ENCODE data around the gene DTWD2. TPM values are rescaled to one million over a fixed set of nuclear protein-coding genes. Genes with fewer than 3 reads are reported as not detected.

DTWD2 gene
- total and polyA plus RNA-seq, 2 of the 4 experiments (the other 2 are of a cell fraction), result 1.2 to 1.8 TPM

- TF ChIP-seq, protein P1, sequence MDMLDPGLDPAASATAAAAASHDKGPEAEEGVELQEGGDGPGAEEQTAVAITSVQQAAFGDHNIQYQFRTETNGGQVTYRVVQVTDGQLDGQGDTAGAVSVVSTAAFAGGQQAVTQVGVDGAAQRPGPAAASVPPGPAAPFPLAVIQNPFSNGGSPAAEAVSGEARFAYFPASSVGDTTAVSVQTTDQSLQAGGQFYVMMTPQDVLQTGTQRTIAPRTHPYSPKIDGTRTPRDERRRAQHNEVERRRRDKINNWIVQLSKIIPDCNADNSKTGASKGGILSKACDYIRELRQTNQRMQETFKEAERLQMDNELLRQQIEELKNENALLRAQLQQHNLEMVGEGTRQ (IDR thresholded peaks at IDR 0.05; ENCODE audit: low read depth, low read length), result no peak
Observed at GRCh38 chr5:119031011-119031886, 42.9 kb upstream of the DTWD2 start (continued).

GRCh38 chr5:119028575-119028974 lies 40.2 kb upstream of the DTWD2 start:
- H2AFZ ChIP-seq (replicated peaks; ENCODE audit: low read length, poor library complexity), result no peak overlapping the region
- ChIA-PET POLR2A (ENCODE audit: unreplicated experiment) (no interaction called here), CTCF (interaction anchor here (0.6 kb wide), 1 partner anchor 342 kb away, joined by 3 read pairs; no protein-coding TSS in a partner anchor)
- no peak overlapping the region for H3K4ac ChIP-seq (ENCODE audit: low read depth, low read length)
- DNase-seq, result no peak
- no peak overlapping the region for H3K18ac ChIP-seq (ENCODE audit: low read depth, low read length)
- dilution Hi-C loops (cut with HindIII; ENCODE audit: low sequenced_read_pairs, unreplicated experiment), result no loop called here
- no TSS peak for BruUV-seq (replicated peaks)
- H2BK15ac ChIP-seq (ENCODE audit: low read depth, low read length), result no peak overlapping the region
- H3K9me3 ChIP-seq (ENCODE audit: control insufficient read depth, insufficient read depth, low read length), result no peaks in the 10 kb centered on the region
- no peak overlapping the region for H3K4me3 ChIP-seq (ENCODE audit: insufficient read depth, low read depth, low read length)
- no peak overlapping the region for H3K56ac ChIP-seq (ENCODE audit: extremely low read depth, insufficient read depth, low read length)
- H4K20me1 ChIP-seq (ENCODE audit: insufficient read depth, low read length), result no peaks in the 10 kb centered on the region
- H3K27me3 ChIP-seq (ENCODE audit: control insufficient read depth, insufficient read depth, low read length), result no peaks in the 10 kb centered on the region
- 0 out of 2 replicates have a peak overlapping the region, but pooled peaks have one; percentile 49 for H2BK20ac ChIP-seq (ENCODE audit: low read depth, low read length)
- H2BK5ac ChIP-seq (ENCODE audit: low read depth, low read length, poor library complexity, severe bottlenecking), result no peak overlapping the region
- no peak overlapping the region for H3K9ac ChIP-seq (ENCODE audit: low read depth, low read length)
- ATAC-seq (ENCODE audit: low read depth), result no peak
- H4K91ac ChIP-seq (ENCODE audit: insufficient read depth, low read depth, low read length), result no peak overlapping the region
- H3K79me1 ChIP-seq (ENCODE audit: low read depth in 1 of 2, low read length in 2 of 2), result no peaks in the 10 kb centered on the region
- H2BK120ac ChIP-seq (ENCODE audit: low read depth, low read length), result no peak overlapping the region
- no peak overlapping the region for H3K14ac ChIP-seq (replicated peaks; ENCODE audit: low read depth, low read length)
- intact Hi-C loops (cut with micrococcal nuclease), result loop anchor here (10.0 kb wide), 1 partner anchor 236 kb away; no protein-coding TSS in a partner anchor
- H3K9me1 ChIP-seq (ENCODE audit: insufficient read depth, low read length), result no peaks in the 10 kb centered on the region
- H3K36me3 ChIP-seq (ENCODE audit: control insufficient read depth, insufficient read depth, low read length), result no peaks in the 10 kb centered on the region
- no peak overlapping the region for H2AK5ac ChIP-seq (ENCODE audit: low read depth, low read length)
- no peak overlapping the region for H3K23ac ChIP-seq (ENCODE audit: low read depth, low read length)
- H3K4me1 ChIP-seq (ENCODE audit: control insufficient read depth, insufficient read depth, low read length), result no peaks in the 10 kb centered on the region
- no CpG with 5 or more reads among the region's 5 CpGs for WGBS, 2 experiments (ENCODE audit: extremely low coverage in 2 of 2, insufficient read length in 1 of 2)
- in situ Hi-C loops (cut with MboI; ENCODE audit: low sequenced_read_pairs), result loop anchor here (10.0 kb wide), 1 partner anchor 386 kb away; no protein-coding TSS in a partner anchor
- no peak overlapping the region for H2AK9ac ChIP-seq (replicated peaks; ENCODE audit: low read depth, low read length, poor library complexity)
- no peak overlapping the region for H4K5ac ChIP-seq (ENCODE audit: low read depth, low read length)
- H4K8ac ChIP-seq (ENCODE audit: low read depth in 2 of 2, low read length in 2 of 2), result no peak overlapping the region
- no peak overlapping the region for H3K27ac ChIP-seq (ENCODE audit: insufficient read depth, low read length)
- H3K4me2 ChIP-seq (ENCODE audit: low read depth, low read length), result no peak overlapping the region
- TF ChIP-seq RAD21 (IDR thresholded peaks at IDR 0.05; ENCODE audit: low read length) (no peak), NFE2L2 (IDR thresholded peaks at IDR 0.05; ENCODE audit: low read depth, low read length) (no peak), RFX5 (IDR thresholded peaks at IDR 0.05; ENCODE audit: low read depth, low read length) (no peak), BHLHE40 (IDR thresholded peaks at IDR 0.05; ENCODE audit: low read depth, low read length) (no peak), CHD1 (IDR thresholded peaks at IDR 0.05; ENCODE audit: low read depth, low read length) (no peak), FOS (IDR thresholded peaks at IDR 0.05; ENCODE audit: low read depth, low read length) (no peak), RCOR1 (IDR thresholded peaks at IDR 0.05; ENCODE audit: insufficient replicate concordance, low read length) (no peak), POLR2A (IDR thresholded peaks at IDR 0.05; ENCODE audit: low read depth, low read length) (no peak), CEBPB (IDR thresholded peaks at IDR 0.05; ENCODE audit: low read depth, low read length) (no peak), SMC3 (IDR thresholded peaks at IDR 0.05; ENCODE audit: low read depth, low read length) (no peak), MAFK (IDR thresholded peaks at IDR 0.05; ENCODE audit: low read depth, low read length) (no peak), MXI1 (IDR thresholded peaks at IDR 0.05; ENCODE audit: borderline replicate concordance, low read depth, low read length) (no peak)
- TF ChIP-seq, protein P2, sequence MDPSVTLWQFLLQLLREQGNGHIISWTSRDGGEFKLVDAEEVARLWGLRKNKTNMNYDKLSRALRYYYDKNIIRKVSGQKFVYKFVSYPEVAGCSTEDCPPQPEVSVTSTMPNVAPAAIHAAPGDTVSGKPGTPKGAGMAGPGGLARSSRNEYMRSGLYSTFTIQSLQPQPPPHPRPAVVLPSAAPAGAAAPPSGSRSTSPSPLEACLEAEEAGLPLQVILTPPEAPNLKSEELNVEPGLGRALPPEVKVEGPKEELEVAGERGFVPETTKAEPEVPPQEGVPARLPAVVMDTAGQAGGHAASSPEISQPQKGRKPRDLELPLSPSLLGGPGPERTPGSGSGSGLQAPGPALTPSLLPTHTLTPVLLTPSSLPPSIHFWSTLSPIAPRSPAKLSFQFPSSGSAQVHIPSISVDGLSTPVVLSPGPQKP (IDR thresholded peaks at IDR 0.05; ENCODE audit: borderline replicate concordance, low read depth, low read length), result no peak
